Stimulated activated CD8-positive, alpha-beta memory T cell treated with anti-CD3 and anti-CD28 coated beads, Interleukin-7, amount 100 ng/mL, for 1 hour (primary cell): ENCODE data around the gene TRAPPC4.

Experiments used
- DNase-seq, 2 donors: peaks; one replicate each; pipeline ENCODE4 v3.0.0-alpha.2; 2020; ENCODE audit warnings: low read depth in 2 of 2

TRAPPC4 gene

DNA sequence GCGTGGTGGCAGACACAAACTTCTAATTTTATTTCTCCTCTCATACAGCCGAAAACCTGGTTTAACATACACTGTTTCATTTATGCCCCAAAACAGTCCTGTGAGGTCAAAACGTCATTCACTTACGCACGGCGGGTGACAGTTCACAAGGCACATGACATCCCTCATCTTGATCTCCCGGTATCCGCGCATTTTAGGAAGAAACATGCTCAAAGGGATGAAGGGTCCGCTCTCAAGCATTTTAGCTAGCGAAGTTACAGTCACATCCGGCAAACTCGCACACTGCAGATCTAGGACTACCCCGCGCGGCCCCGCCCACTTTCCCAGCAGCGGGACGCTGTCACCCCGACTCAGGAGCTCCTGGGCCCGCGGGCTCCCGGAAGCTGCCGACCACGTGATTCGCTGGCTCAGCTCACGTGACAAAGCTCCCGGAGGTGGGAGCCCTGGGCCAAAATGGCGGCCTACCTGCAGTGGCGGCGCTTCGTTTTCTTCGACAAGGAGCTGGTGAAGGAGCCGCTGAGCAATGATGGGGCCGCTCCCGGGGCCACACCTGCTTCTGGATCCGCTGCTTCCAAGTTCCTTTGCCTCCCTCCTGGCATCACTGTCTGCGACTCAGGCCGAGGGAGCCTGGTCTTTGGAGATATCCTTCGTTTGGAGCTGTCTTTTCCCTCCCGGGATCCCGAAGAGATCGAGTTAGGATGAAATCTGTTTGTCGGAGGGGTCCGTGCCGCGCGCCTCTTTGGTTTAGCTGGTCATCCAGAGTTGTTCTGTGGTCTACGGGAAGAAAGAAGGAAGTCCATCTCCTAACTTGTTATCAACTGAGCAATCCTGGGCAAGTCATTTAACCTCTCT lies 49.0 kb downstream of the TRAPPC4 start, which contains the start of gene VPS11:
Gene VPS11 (plus strand): TSS at position 448 of the 852 bp plus-strand sequence. CDS start 6 bp downstream, at position 454.
- DNase-seq = peak; percentile 92 to 96
